NB4 (cell line): Measurements from ENCODE around the gene RNASE3.
"Not testable (repeated sequence)": the region's sequence is repeated elsewhere in the genome, so short reads cannot be mapped to it uniquely, and the experiment has no call there.

ENCODE experiments used
- DNase-seq: peaks from one replicate; pipeline ENCODE4 v3.0.0; 2010; ENCODE audit warnings: low read depth
- H3K4me3 ChIP-seq: one replicate; pipeline ENCODE4 v1.5.1; 2011; ENCODE audit warnings: mild to moderate bottlenecking, low read depth, low read length, moderate library complexity
- MYC ChIP-seq: IDR thresholded peaks from 2 replicates; pipeline ENCODE4 v1.6.1; 2011; ENCODE audit warnings: low read depth, low read length
- POLR2A ChIP-seq: IDR thresholded peaks from 2 replicates; pipeline ENCODE4 v1.6.1; 2011; ENCODE audit warnings: mild to moderate bottlenecking; ENCODE audit not compliant: insufficient read length; ENCODE audit errors: extremely low read depth
- TF ChIP-seq, protein P1 (sequence below): IDR thresholded peaks from 2 replicates; pipeline ENCODE4 v1.6.1; 2011; ENCODE audit warnings: low read depth, low read length
- TF ChIP-seq, protein P2 (sequence below): IDR thresholded peaks from one replicate; pipeline ENCODE4 v1.5.1; 2012; ENCODE audit warnings: low read depth, low read length

Gene RNASE3

DNA sequence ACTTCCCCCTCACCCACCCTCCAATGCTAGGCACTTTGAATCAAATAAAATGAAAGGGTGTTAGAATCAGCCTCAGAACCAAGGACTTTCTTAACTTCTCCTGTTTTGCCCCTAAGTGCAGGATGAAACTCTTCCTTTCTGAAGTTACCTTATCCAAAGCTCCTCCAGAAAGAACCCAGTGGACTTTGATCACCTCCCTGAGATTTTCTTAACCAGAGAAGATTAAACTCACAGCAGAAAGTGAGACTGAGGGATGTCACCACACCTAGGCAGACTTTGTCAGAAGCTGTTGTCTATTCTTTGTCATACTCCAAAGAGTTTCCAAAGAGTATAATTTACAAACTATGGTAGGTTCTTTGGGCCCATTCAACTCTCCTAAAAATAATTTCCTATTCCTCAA lies 14.2 kb upstream of the RNASE3 start:
- no peak for DNase-seq
- TF ChIP-seq, protein P1, sequence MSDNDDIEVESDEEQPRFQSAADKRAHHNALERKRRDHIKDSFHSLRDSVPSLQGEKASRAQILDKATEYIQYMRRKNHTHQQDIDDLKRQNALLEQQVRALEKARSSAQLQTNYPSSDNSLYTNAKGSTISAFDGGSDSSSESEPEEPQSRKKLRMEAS = no peak
- TF ChIP-seq MYC (no peak), POLR2A (no peak)
- TF ChIP-seq, protein P2, sequence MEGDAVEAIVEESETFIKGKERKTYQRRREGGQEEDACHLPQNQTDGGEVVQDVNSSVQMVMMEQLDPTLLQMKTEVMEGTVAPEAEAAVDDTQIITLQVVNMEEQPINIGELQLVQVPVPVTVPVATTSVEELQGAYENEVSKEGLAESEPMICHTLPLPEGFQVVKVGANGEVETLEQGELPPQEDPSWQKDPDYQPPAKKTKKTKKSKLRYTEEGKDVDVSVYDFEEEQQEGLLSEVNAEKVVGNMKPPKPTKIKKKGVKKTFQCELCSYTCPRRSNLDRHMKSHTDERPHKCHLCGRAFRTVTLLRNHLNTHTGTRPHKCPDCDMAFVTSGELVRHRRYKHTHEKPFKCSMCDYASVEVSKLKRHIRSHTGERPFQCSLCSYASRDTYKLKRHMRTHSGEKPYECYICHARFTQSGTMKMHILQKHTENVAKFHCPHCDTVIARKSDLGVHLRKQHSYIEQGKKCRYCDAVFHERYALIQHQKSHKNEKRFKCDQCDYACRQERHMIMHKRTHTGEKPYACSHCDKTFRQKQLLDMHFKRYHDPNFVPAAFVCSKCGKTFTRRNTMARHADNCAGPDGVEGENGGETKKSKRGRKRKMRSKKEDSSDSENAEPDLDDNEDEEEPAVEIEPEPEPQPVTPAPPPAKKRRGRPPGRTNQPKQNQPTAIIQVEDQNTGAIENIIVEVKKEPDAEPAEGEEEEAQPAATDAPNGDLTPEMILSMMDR = no peak
- H3K4me3 ChIP-seq = no peak overlapping the region

DNA sequence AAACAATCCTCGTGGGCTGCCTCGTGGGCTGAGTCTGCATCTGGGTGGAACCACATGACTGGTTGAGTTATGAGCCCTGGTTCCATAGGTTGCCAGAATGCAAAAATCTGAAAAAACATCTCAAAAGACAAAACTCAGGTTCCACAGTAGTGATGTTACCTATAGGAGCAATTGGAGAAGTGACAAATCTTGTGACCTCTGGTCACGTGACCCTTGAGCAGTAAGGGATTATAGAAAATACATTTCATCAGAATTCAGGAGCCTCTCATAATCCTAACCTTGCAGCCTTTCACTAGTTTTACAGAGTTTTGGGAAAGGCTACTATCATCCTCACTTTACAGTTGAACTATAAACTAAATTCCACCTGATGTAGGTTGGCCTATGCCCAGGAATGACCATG lies 12.5 kb upstream of the RNASE3 start:
- H3K4me3 ChIP-seq = no peak overlapping the region
- no peak for TF ChIP-seq MYC
- TF ChIP-seq, protein P2 = no peak
- TF ChIP-seq, protein P1 = no peak
- no peak for TF ChIP-seq POLR2A
- DNase-seq = no peak

DNA sequence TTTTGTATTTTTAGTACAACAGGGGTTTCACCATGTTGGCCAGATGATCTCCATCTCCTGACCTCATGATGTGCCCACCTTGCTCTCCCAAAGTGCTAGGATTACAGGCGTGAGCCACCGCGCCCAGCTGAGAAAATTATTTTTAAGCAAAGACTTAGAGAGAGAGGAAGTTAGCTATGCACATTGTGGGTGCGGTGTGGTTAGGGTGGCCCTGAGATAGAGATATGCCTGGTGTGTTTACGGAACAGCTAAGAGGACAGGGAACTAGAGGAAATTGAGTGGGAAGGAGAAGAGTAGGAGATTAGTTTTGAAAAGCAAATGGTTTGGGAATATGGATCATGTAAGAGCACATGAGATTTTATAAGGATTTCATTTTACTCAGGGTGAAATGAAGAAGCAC lies 10.0 kb upstream of the RNASE3 start:
- H3K4me3 ChIP-seq = not testable (repeated sequence)
- peak; percentile 80 for DNase-seq

DNA sequence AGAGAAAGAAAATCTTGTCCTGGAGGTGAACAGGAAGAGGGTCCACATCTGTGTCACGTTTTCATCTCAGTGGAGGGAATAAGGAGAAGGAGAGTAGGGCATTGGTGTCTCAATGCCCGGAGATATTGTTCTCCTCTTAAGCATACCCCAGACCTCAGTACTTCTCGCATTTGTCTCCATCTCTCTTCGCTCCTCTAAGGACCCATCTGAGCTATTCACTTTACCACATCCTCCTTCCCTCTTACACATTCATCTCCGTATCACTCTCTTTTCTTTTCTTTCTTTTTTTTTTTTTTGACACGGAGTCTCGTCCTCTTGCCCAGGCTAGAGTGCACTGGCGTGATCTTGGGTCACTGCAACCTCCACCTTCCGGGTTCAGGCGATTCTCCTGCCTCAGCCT lies 8.4 kb upstream of the RNASE3 start:
- H3K4me3 ChIP-seq, DNase-seq: not testable (repeated sequence)

DNA sequence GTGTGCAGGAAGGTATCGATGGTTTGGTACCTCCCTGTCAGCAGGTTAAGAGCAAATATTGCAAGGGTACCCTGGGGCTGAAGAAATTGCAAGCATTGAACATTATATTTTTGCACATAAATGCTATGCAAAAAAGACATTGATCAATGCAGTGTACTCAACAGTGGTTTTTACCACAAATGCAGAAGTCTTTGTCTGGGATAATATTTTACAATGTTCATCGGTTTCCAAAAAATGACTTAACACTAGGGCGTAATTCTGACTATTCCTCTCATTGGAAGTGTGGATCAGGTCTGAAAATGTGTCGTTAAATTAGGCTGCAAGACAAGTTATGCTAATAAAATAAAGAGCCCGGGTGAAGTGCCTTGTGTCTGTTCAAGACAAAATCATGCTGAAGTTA lies 2.8 kb upstream of the RNASE3 start:
- not testable (repeated sequence) for H3K4me3 ChIP-seq
- peak; percentile 53 for DNase-seq

DNA sequence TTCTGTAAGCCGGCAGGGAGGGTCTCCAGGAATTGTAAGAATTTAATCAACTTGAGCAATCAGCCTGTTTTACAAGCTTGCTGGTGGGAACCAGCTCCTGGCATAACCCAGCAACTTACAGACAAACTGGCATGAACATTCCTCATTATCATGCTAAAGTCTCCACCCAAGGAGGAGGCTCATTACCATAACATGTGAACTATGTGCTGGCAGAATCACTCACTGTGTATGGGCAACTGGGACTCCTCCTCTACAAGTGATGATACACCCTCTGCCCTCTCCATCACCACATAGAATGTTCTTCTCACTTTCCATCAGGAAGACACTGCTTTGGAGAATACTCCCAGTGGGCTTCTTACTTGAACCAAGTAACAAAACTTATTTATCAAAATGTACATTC lies 4.1 kb downstream of the RNASE3 start:
- not testable (repeated sequence) for DNase-seq, H3K4me3 ChIP-seq

DNA sequence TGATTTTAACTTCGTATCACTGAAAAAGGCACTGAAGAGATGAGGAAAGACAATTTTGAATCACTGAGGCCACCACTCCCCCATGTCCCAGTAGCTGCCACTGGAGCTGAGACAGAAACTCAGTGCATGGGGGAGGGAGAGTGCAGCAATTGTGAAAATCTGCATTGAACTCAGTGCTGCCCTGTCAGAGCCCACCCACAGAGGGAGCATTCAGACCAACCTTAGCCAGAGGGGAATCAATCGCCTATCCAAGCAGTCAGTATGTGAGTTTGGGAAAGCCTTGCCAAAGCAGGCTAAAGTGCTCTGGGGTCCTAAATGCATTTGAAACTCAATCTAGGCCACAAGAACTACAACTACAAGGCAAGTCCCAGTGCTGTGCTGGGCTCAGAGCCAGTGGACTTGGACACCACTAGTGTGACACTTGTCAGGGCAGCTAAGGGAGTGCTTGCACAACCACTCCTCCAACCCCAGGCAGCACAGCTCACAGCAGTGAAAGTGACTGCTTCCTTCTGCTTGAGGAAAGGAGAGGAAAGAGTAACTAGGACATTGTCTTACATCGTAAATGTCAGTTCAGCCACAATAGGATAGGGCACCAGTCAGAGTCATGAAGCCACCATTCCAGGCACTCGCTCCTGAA lies 13.3 kb downstream of the RNASE3 start:
- H3K4me3 ChIP-seq = no peak overlapping the region
- TF ChIP-seq, protein P2 = peak; percentile 47
- TF ChIP-seq, protein P1 = no peak
- DNase-seq = peak; percentile 87

DNA sequence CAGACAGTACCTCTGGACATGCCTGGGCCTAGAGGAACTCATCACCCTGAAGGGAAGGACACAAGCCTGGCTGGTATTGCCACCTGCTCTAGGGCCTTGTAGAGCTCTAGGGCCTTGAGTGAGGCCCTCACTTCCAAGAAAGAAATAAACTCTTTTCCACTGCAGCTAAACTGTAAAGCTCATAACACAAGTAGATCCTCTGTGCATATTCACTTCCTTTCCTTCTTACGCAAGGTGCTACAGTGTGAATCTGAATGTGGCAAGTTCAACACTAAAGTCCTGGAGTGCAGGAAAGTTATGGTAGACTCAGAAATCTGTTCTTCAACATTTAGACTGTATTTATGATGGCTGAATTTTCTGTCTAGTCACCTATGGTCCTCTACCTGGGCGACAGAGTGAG lies 14.5 kb downstream of the RNASE3 start:
- peak; percentile 78 for DNase-seq
- no peak overlapping the region for H3K4me3 ChIP-seq
- TF ChIP-seq POLR2A (no peak), MYC (no peak)
- TF ChIP-seq, protein P1 = no peak
- TF ChIP-seq, protein P2 = no peak
